OCI-LY7 (cell line): ENCODE results near the gene C15orf61.

Source experiments
- CTCF ChIP-seq: fragments of 200-600 bp; sonication (generic); conservative IDR thresholded peaks from 2 replicates; pipeline ENCODE4 v1.5.1; 2014; ENCODE audit warnings: mild to moderate bottlenecking, antibody characterized with exemption, low read length, moderate library complexity, mixed read lengths
- EZH2phosphoT487 ChIP-seq: fragments of 200-600 bp; sonication (generic); IDR thresholded peaks from 2 replicates; pipeline ENCODE4 v1.6.1; 2018; ENCODE audit warnings: low read depth, borderline replicate concordance, mild to moderate bottlenecking, mixed run types, antibody characterized with exemption, low read length, moderate library complexity, mixed read lengths

GRCh38 chr15:67549736-67550135 lies 28.8 kb downstream of the C15orf61 start:
- TF ChIP-seq CTCF (no peak), EZH2phosphoT487 (no peak)
